ENCODE results near the gene LBH.
"Not testable (repeated sequence)": the region's sequence is repeated elsewhere in the genome, so short reads cannot be mapped to it uniquely, and the experiment has no call there.

The LBH gene

GRCh38 chr2:30259827-30260679, 28.7 kb downstream of the LBH start:
- no peak for FAIRE-seq

- FAIRE-seq = no peak
These were observed 29.6 kb downstream of the LBH start for GRCh38 chr2:30260941-30261340.

GRCh38 chr2:30261695-30262211, 30.4 kb downstream of the LBH start:
- no peak for FAIRE-seq

- no peak for FAIRE-seq
These were observed 31.5 kb downstream of the LBH start for GRCh38 chr2:30262716-30263309.

- no peak for FAIRE-seq
These were observed 32.9 kb downstream of the LBH start for GRCh38 chr2:30264274-30264673.

- FAIRE-seq = no peak
These were observed 34.0 kb downstream of the LBH start for GRCh38 chr2:30265052-30266015.

- FAIRE-seq = no peak
These were observed 34.8 kb downstream of the LBH start for GRCh38 chr2:30266051-30266621.

GRCh38 chr2:30266705-30267104, 35.4 kb downstream of the LBH start:
- FAIRE-seq = no peak

GRCh38 chr2:30267161-30267975, 36.0 kb downstream of the LBH start:
- FAIRE-seq = no peak

- FAIRE-seq = no peak
These were observed 37.0 kb downstream of the LBH start for GRCh38 chr2:30268296-30268871.

GRCh38 chr2:30269114-30269770, 37.9 kb downstream of the LBH start:
- FAIRE-seq = not testable (repeated sequence)

- no peak for FAIRE-seq
These were observed 38.4 kb downstream of the LBH start for GRCh38 chr2:30269771-30270145.

GRCh38 chr2:30270166-30270565, 38.8 kb downstream of the LBH start:
- FAIRE-seq = no peak

GRCh38 chr2:30271301-30271700, 40.0 kb downstream of the LBH start:
- FAIRE-seq = no peak

GRCh38 chr2:30272286-30272685, 41.0 kb downstream of the LBH start:
- no peak for FAIRE-seq

GRCh38 chr2:30272761-30273573, 41.6 kb downstream of the LBH start:
- FAIRE-seq = no peak

- FAIRE-seq = no peak
These were observed 42.2 kb downstream of the LBH start for GRCh38 chr2:30273574-30273929.

- no peak for FAIRE-seq
These were observed 43.9 kb downstream of the LBH start for GRCh38 chr2:30275256-30275655.

GRCh38 chr2:30276455-30276911, 45.1 kb downstream of the LBH start:
- FAIRE-seq = no peak

GRCh38 chr2:30277582-30277981, 46.2 kb downstream of the LBH start:
- no peak for FAIRE-seq

Measured in islet of Langerhans (tissue), 1 donor.